HEK293 (cell line): ENCODE data around the gene FREM1.
A peak's percentile ranks its signal among the peaks of the same experiment; 100 is the strongest.

Source experiments
- FEZF1 ChIP-seq: fragments of 450-650 bp; formaldehyde crosslinking; IDR thresholded peaks from 2 replicates; pipeline ENCODE4 v1.5.1; 2016; ENCODE audit warnings: missing biosample characterization, missing genetic modification characterization
- KLF8 ChIP-seq: fragments of 450-650 bp; formaldehyde crosslinking; IDR thresholded peaks from 2 replicates; pipeline ENCODE4 v1.5.1; 2016; ENCODE audit warnings: missing biosample characterization, missing genetic modification characterization
- MEIS1 ChIP-seq: sonication (generic); formaldehyde crosslinking; IDR thresholded peaks from 2 replicates; pipeline ENCODE4 v1.8.1; 2022; ENCODE audit warnings: missing genetic modification reagents, mild to moderate bottlenecking, borderline replicate concordance
- PRDM6 ChIP-seq: fragments of 450-650 bp; formaldehyde crosslinking; IDR thresholded peaks from 2 replicates; pipeline ENCODE4 v1.5.1; 2017; ENCODE audit warnings: missing biosample characterization, missing genetic modification characterization
- ZFP3 ChIP-seq: fragments of 450-650 bp; formaldehyde crosslinking; IDR thresholded peaks from 2 replicates; pipeline ENCODE4 v1.5.1; 2016; ENCODE audit warnings: low read depth, missing biosample characterization, missing genetic modification characterization
- ZFP69B ChIP-seq: fragments of 450-650 bp; formaldehyde crosslinking; IDR thresholded peaks from 2 replicates; pipeline ENCODE4 v1.5.1; 2016; ENCODE audit warnings: missing biosample characterization, missing genetic modification characterization
- ZNF132 ChIP-seq: fragments of 450-650 bp; formaldehyde crosslinking; IDR thresholded peaks from 2 replicates; pipeline ENCODE4 v1.5.1; 2017; ENCODE audit warnings: missing biosample characterization, missing genetic modification characterization, borderline replicate concordance
- ZNF19 ChIP-seq: fragments of 450-650 bp; formaldehyde crosslinking; IDR thresholded peaks from 2 replicates; pipeline ENCODE4; 2016; ENCODE audit warnings: missing biosample characterization, missing genetic modification characterization, low read depth
- ZNF223 ChIP-seq: fragments of 450-650 bp; formaldehyde crosslinking; IDR thresholded peaks from 2 replicates; pipeline ENCODE4 v1.5.1; 2016; ENCODE audit warnings: missing biosample characterization, missing genetic modification characterization
- ZNF366 ChIP-seq: fragments of 450-650 bp; formaldehyde crosslinking; conservative IDR thresholded peaks from 2 replicates; pipeline ENCODE4 v1.5.1; 2016; ENCODE audit warnings: missing biosample characterization, missing genetic modification characterization
- ZNF423 ChIP-seq: fragments of 450-650 bp; formaldehyde crosslinking; IDR thresholded peaks from 2 replicates; pipeline ENCODE4 v1.5.1; 2016; ENCODE audit warnings: missing biosample characterization, missing genetic modification characterization
- ZNF514 ChIP-seq: fragments of 450-650 bp; formaldehyde crosslinking; IDR thresholded peaks from 2 replicates; pipeline ENCODE4 v1.5.1; 2016; ENCODE audit warnings: missing biosample characterization, missing genetic modification characterization
- ZNF529 ChIP-seq: fragments of 450-650 bp; formaldehyde crosslinking; IDR thresholded peaks from 2 replicates; pipeline ENCODE4 v1.5.1; 2017; ENCODE audit warnings: missing genetic modification characterization, missing biosample characterization; ENCODE audit not compliant: insufficient replicate concordance
- ZNF664 ChIP-seq: fragments of 450-650 bp; formaldehyde crosslinking; IDR thresholded peaks from 2 replicates; pipeline ENCODE4 v1.5.1; 2016; ENCODE audit warnings: missing biosample characterization, missing genetic modification characterization
- ZNF692 ChIP-seq: fragments of 450-650 bp; formaldehyde crosslinking; IDR thresholded peaks from 2 replicates; pipeline ENCODE4 v1.5.1; 2016; ENCODE audit warnings: missing biosample characterization, missing genetic modification characterization
- ZNF704 ChIP-seq: fragments of 450-650 bp; formaldehyde crosslinking; IDR thresholded peaks from 2 replicates; pipeline ENCODE4 v1.5.1; 2016; ENCODE audit warnings: missing biosample characterization, missing genetic modification characterization
- ZNF791 ChIP-seq: fragments of 450-650 bp; formaldehyde crosslinking; IDR thresholded peaks from 2 replicates; pipeline ENCODE4 v1.5.1; 2016; ENCODE audit warnings: missing biosample characterization, missing genetic modification characterization
- TF ChIP-seq, protein P1 (sequence below): fragments of 450-650 bp; formaldehyde crosslinking; IDR thresholded peaks from 2 replicates; pipeline ENCODE4 v1.5.1; 2016; ENCODE audit warnings: missing biosample characterization, missing genetic modification characterization, borderline replicate concordance
- TF ChIP-seq, protein P2 (sequence below): fragments of 450-650 bp; formaldehyde crosslinking; IDR thresholded peaks from 2 replicates; pipeline ENCODE4; 2016; ENCODE audit warnings: missing biosample characterization, missing genetic modification characterization
- TF ChIP-seq, protein P3 (sequence below): fragments of 450-650 bp; formaldehyde crosslinking; IDR thresholded peaks from 2 replicates; pipeline ENCODE4 v1.5.1; 2016; ENCODE audit warnings: missing biosample characterization, missing genetic modification characterization, low read depth

FREM1 gene

DNA sequence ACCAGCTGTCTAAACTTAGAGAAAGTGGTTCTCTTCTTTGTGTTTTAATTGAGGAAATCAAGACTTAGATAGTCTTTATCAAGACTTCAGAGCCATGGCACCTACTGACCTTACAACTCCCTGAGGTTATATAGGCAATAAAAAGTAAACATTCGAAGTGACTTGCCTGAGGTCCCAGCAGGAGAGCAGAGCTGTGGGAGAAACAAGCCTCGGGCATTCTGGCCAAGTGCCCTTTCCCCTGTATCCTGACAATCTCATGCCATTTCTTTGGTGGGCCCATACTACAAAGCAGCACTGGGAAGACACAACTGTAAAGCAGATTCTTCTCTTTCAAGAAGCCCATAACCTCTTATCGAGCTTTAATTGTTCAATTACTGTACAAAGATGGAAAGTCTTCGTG lies 23.1 kb downstream of the FREM1 start (continued):
- TF ChIP-seq FEZF1 (tag by site-specific recombination), result peak; percentile 73
- TF ChIP-seq ZNF19, result no peak
- no peak for TF ChIP-seq ZNF223 (tag by site-specific recombination)
- no peak for TF ChIP-seq ZNF791 (tag by site-specific recombination)
- TF ChIP-seq ZNF664 (tag by site-specific recombination), result peak; percentile 59; the same call in 1 of the 2 replicates
- no peak for TF ChIP-seq ZFP3 (tag by site-specific recombination)
- TF ChIP-seq ZNF704 (tag by site-specific recombination), result no peak
- no peak for TF ChIP-seq KLF8 (tag by site-specific recombination)
- TF ChIP-seq, protein P1, sequence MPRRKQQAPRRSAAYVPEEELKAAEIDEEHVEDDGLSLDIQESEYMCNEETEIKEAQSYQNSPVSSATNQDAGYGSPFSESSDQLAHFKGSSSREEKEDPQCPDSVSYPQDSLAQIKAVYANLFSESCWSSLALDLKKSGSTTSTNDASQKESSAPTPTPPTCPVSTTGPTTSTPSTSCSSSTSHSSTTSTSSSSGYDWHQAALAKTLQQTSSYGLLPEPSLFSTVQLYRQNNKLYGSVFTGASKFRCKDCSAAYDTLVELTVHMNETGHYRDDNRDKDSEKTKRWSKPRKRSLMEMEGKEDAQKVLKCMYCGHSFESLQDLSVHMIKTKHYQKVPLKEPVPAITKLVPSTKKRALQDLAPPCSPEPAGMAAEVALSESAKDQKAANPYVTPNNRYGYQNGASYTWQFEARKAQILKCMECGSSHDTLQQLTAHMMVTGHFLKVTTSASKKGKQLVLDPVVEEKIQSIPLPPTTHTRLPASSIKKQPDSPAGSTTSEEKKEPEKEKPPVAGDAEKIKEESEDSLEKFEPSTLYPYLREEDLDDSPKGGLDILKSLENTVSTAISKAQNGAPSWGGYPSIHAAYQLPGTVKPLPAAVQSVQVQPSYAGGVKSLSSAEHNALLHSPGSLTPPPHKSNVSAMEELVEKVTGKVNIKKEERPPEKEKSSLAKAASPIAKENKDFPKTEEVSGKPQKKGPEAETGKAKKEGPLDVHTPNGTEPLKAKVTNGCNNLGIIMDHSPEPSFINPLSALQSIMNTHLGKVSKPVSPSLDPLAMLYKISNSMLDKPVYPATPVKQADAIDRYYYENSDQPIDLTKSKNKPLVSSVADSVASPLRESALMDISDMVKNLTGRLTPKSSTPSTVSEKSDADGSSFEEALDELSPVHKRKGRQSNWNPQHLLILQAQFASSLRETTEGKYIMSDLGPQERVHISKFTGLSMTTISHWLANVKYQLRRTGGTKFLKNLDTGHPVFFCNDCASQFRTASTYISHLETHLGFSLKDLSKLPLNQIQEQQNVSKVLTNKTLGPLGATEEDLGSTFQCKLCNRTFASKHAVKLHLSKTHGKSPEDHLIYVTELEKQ (tag by site-specific recombination), result no peak
- TF ChIP-seq ZNF423 (tag by site-specific recombination), result peak; percentile 42; the same call in 1 of the 2 replicates
- TF ChIP-seq, protein P2, sequence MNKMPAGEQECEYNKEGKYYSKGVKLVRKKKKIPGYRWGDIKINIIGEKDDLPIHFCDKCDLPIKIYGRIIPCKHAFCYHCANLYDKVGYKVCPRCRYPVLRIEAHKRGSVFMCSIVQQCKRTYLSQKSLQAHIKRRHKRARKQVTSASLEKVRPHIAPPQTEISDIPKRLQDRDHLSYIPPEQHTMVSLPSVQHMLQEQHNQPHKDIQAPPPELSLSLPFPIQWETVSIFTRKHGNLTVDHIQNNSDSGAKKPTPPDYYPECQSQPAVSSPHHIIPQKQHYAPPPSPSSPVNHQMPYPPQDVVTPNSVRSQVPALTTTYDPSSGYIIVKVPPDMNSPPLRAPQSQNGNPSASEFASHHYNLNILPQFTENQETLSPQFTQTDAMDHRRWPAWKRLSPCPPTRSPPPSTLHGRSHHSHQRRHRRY (tag by site-specific recombination), result no peak
- TF ChIP-seq ZNF514, result no peak
- peak; percentile 38; the same call in 1 of the 2 replicates for TF ChIP-seq ZFP69B (tag by site-specific recombination)
- TF ChIP-seq ZNF366 (tag by site-specific recombination), result no peak
- no peak for TF ChIP-seq ZNF132 (tag by site-specific recombination)
- TF ChIP-seq ZNF529 (tag by site-specific recombination), result no peak
- peak; percentile 59 for TF ChIP-seq PRDM6 (tag by site-specific recombination)
- TF ChIP-seq ZNF692, result peak; percentile 79
- TF ChIP-seq, protein P3, sequence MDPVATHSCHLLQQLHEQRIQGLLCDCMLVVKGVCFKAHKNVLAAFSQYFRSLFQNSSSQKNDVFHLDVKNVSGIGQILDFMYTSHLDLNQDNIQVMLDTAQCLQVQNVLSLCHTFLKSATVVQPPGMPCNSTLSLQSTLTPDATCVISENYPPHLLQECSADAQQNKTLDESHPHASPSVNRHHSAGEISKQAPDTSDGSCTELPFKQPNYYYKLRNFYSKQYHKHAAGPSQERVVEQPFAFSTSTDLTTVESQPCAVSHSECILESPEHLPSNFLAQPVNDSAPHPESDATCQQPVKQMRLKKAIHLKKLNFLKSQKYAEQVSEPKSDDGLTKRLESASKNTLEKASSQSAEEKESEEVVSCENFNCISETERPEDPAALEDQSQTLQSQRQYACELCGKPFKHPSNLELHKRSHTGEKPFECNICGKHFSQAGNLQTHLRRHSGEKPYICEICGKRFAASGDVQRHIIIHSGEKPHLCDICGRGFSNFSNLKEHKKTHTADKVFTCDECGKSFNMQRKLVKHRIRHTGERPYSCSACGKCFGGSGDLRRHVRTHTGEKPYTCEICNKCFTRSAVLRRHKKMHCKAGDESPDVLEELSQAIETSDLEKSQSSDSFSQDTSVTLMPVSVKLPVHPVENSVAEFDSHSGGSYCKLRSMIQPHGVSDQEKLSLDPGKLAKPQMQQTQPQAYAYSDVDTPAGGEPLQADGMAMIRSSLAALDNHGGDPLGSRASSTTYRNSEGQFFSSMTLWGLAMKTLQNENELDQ (tag by site-specific recombination), result no peak
- no peak for TF ChIP-seq MEIS1 (CRISPR knock-in tag)
- TF ChIP-seq, all 188 proteins: peak for 10
